HL-60 (cell line): Measurements from ENCODE around the gene DNAH7.
A peak's percentile ranks its signal among the peaks of the same experiment; 100 is the strongest.
"Not testable (repeated sequence)": the region's sequence is repeated elsewhere in the genome, so short reads cannot be mapped to it uniquely, and the experiment has no call there.

Experiments used
- DNase-seq, 2 experiments: peaks; one replicate each; pipeline ENCODE4 v3.0.0-alpha.2; 2010 to 2020; ENCODE audit warnings: low read depth in 1 of 2, low spot score in 1 of 2
- H3K27ac ChIP-seq: fragments of 250-450 bp; sonication (Bioruptor Pico); replicated peaks from 2 replicates; pipeline ENCODE4 v1.5.1; 2020; ENCODE audit warnings: mild to moderate bottlenecking, moderate library complexity
- H3K27me3 ChIP-seq: fragments of 250-450 bp; sonication (Bioruptor Pico); 2 replicates; pipeline ENCODE4 v1.5.1; 2021; ENCODE audit warnings: mild to moderate bottlenecking, moderate library complexity; ENCODE audit not compliant: insufficient read depth, poor library complexity, severe bottlenecking
- H3K4me3 ChIP-seq: replicated peaks from 2 replicates; pipeline ENCODE4 v1.5.1; 2011; ENCODE audit warnings: mild to moderate bottlenecking, control low read depth, low read length; ENCODE audit not compliant: insufficient read depth
- SPI1 ChIP-seq: IDR thresholded peaks from 2 replicates; pipeline ENCODE4 v1.6.1; 2012; ENCODE audit warnings: low read depth, mild to moderate bottlenecking, borderline replicate concordance
- TF ChIP-seq, protein P1 (sequence below): IDR thresholded peaks from 2 replicates; pipeline ENCODE4 v1.6.1; 2012; ENCODE audit warnings: low read depth; ENCODE audit not compliant: insufficient replicate concordance

The DNAH7 gene

DNA sequence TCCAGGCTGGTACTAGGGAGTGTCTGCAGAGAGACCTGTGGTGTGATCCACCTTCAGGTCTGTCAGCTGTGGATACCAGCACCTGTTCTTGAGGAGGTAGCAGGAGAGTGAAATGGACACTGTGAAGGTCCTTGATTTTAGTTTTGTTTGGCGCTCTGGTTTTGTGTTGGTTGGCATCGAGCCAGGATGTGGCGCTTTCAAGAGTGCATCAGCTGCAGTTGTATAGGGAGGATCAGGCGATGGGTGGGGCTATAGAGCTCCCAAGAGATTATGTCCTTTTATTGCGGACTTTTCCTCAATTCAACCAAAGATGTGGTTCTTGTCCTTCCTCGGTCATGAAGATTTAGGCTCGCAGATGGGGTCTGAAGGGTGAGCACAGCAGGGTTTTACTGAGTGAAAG lies 374.1 kb downstream of the DNAH7 start:
- H3K27ac ChIP-seq: no peak overlapping the region
- no peaks in the 10 kb centered on the region for H3K27me3 ChIP-seq
- TF ChIP-seq, protein P1, sequence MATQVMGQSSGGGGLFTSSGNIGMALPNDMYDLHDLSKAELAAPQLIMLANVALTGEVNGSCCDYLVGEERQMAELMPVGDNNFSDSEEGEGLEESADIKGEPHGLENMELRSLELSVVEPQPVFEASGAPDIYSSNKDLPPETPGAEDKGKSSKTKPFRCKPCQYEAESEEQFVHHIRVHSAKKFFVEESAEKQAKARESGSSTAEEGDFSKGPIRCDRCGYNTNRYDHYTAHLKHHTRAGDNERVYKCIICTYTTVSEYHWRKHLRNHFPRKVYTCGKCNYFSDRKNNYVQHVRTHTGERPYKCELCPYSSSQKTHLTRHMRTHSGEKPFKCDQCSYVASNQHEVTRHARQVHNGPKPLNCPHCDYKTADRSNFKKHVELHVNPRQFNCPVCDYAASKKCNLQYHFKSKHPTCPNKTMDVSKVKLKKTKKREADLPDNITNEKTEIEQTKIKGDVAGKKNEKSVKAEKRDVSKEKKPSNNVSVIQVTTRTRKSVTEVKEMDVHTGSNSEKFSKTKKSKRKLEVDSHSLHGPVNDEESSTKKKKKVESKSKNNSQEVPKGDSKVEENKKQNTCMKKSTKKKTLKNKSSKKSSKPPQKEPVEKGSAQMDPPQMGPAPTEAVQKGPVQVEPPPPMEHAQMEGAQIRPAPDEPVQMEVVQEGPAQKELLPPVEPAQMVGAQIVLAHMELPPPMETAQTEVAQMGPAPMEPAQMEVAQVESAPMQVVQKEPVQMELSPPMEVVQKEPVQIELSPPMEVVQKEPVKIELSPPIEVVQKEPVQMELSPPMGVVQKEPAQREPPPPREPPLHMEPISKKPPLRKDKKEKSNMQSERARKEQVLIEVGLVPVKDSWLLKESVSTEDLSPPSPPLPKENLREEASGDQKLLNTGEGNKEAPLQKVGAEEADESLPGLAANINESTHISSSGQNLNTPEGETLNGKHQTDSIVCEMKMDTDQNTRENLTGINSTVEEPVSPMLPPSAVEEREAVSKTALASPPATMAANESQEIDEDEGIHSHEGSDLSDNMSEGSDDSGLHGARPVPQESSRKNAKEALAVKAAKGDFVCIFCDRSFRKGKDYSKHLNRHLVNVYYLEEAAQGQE: no peak
- DNase-seq: no peak
- no peak overlapping the region for H3K4me3 ChIP-seq

DNA sequence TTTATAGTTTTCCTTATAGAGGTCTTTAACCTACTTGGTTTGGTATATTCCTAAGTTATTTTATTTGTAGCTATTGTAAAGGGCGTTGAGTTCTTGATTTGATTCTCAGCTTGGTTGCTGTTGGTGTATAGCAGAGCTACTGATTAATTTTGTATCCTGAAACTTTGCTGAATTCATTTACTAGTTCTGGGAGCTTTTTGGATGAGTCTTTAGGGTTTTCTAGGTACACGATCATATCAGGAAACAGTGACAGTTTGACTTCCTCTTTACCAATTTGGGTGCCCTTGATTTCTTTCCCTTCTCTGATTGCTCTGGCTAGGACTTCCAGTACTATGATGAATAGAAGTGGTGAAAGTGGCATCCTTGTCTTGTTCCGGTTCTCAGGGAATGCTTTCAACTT lies 376.1 kb downstream of the DNAH7 start:
- H3K27ac ChIP-seq, H3K27me3 ChIP-seq, H3K4me3 ChIP-seq, DNase-seq: not testable (repeated sequence)
- TF ChIP-seq SPI1: peak; percentile 72; the same call in 1 of the 2 replicates
